IMR-90 (cell line): Measurements from ENCODE around the gene CDC34. TPM values are rescaled to one million over a fixed set of nuclear protein-coding genes. Genes with fewer than 3 reads are reported as not detected.

ENCODE experiments used
- ATAC-seq: fragments of 200-7000 bp; cut with Tn5 transposase; 2 replicates; pipeline ENCODE4 v1.9.1; 2020; ENCODE audit warnings: low read depth, mild to moderate bottlenecking, moderate library complexity
- BruUV-seq: library from RNA; stranded (reverse); fragments of 400-500 nt; replicated peaks from 2 replicates; lab custom pipeline; 2021; lab: Mats Ljungman, UMichigan
- CTCF ChIA-PET: fragments of 300-600 bp; formaldehyde crosslinking; extraction: SDS; loops from one replicate; lab custom pipeline; 2021; ENCODE audit warnings: antibody characterized with exemption; lab: Yijun Ruan, JAX
- POLR2A ChIA-PET: fragments of 300-600 bp; sonication (Branson Sonifier 250); formaldehyde crosslinking; loops from one replicate; lab custom pipeline; 2022; ENCODE audit warnings: antibody characterized with exemption; ENCODE audit not compliant: unreplicated experiment; lab: Charles Lee
- DNase-seq: peaks from one replicate; pipeline ENCODE4 v3.0.0; 2013
- H2AFZ ChIP-seq: replicated peaks from 2 replicates; pipeline ENCODE3; 2013; ENCODE audit warnings: low read length, mild to moderate bottlenecking; ENCODE audit not compliant: poor library complexity
- H2AK5ac ChIP-seq: 2 replicates; pipeline ENCODE4 v1.6.1; 2013; ENCODE audit warnings: low read depth, low read length, inconsistent platforms
- H2AK9ac ChIP-seq: replicated peaks from 2 replicates; pipeline ENCODE3; 2013; ENCODE audit warnings: mild to moderate bottlenecking, low read depth, low read length, moderate library complexity; ENCODE audit not compliant: poor library complexity
- H2BK120ac ChIP-seq: 2 replicates; pipeline ENCODE4 v1.6.1; 2013; ENCODE audit warnings: low read depth, low read length, inconsistent platforms
- H2BK15ac ChIP-seq: 3 replicates; pipeline ENCODE4 v1.6.1; 2013; ENCODE audit warnings: low read depth, low read length, inconsistent platforms
- H2BK20ac ChIP-seq: 2 replicates; pipeline ENCODE4 v1.6.1; 2013; ENCODE audit warnings: low read depth, mild to moderate bottlenecking, inconsistent platforms, low read length, moderate library complexity
- H2BK5ac ChIP-seq: 2 replicates; pipeline ENCODE4 v1.6.1; 2013; ENCODE audit warnings: mild to moderate bottlenecking, low read depth, low read length, inconsistent platforms; ENCODE audit not compliant: poor library complexity, severe bottlenecking
- H3K14ac ChIP-seq: replicated peaks from 2 replicates; pipeline ENCODE4 v1.6.1; 2013; ENCODE audit warnings: low read depth, low read length, inconsistent platforms
- H3K18ac ChIP-seq: 2 replicates; pipeline ENCODE4 v1.6.1; 2013; ENCODE audit warnings: low read depth, low read length, control low read depth
- H3K23ac ChIP-seq: 2 replicates; pipeline ENCODE4 v1.6.1; 2013; ENCODE audit warnings: low read depth, low read length, inconsistent platforms
- H3K27ac ChIP-seq: 2 replicates; pipeline ENCODE4 v1.5.1; 2013; ENCODE audit warnings: mild to moderate bottlenecking, control low read depth, low read length; ENCODE audit not compliant: insufficient read depth
- H3K27me3 ChIP-seq: 2 replicates; pipeline ENCODE4 v1.6.1; 2013; ENCODE audit warnings: low read length; ENCODE audit not compliant: control insufficient read depth, insufficient read depth
- H3K36me3 ChIP-seq: 2 replicates; pipeline ENCODE4 v1.6.1; 2013; ENCODE audit warnings: low read length, mixed read lengths; ENCODE audit not compliant: control insufficient read depth, insufficient read depth
- H3K4ac ChIP-seq: 2 replicates; pipeline ENCODE4 v1.6.1; 2013; ENCODE audit warnings: low read depth, low read length, inconsistent platforms
- H3K4me1 ChIP-seq: 2 replicates; pipeline ENCODE4 v1.6.1; 2013; ENCODE audit warnings: low read length, mixed read lengths; ENCODE audit not compliant: control insufficient read depth, insufficient read depth
- H3K4me2 ChIP-seq: 2 replicates; pipeline ENCODE4 v1.6.1; 2013; ENCODE audit warnings: low read depth, mild to moderate bottlenecking, control low read depth, low read length, moderate library complexity
- H3K4me3 ChIP-seq: 2 replicates; pipeline ENCODE4 v1.5.1; 2013; ENCODE audit warnings: low read depth, mild to moderate bottlenecking, control low read depth, low read length, moderate library complexity; ENCODE audit not compliant: insufficient read depth
- H3K56ac ChIP-seq: 2 replicates; pipeline ENCODE4 v1.6.1; 2013; ENCODE audit warnings: low read length, inconsistent platforms; ENCODE audit not compliant: insufficient read depth; ENCODE audit errors: extremely low read depth
- H3K79me1 ChIP-seq, 2 experiments: 2 replicates each; pipeline ENCODE4 v1.6.1; 2013; ENCODE audit warnings: low read length in 2 of 2, inconsistent platforms in 1 of 2, low read depth in 1 of 2
- H3K9ac ChIP-seq: 2 replicates; pipeline ENCODE4 v1.6.1; 2013; ENCODE audit warnings: low read depth, low read length, control low read depth
- H3K9me1 ChIP-seq: 2 replicates; pipeline ENCODE4 v1.6.1; 2013; ENCODE audit warnings: low read length, inconsistent platforms; ENCODE audit not compliant: insufficient read depth
- H3K9me3 ChIP-seq: 2 replicates; pipeline ENCODE4 v1.6.1; 2013; ENCODE audit warnings: low read length; ENCODE audit not compliant: control insufficient read depth, insufficient read depth
- H4K20me1 ChIP-seq: 2 replicates; pipeline ENCODE4 v1.6.1; 2013; ENCODE audit warnings: low read length, inconsistent platforms; ENCODE audit not compliant: insufficient read depth
- H4K5ac ChIP-seq: 2 replicates; pipeline ENCODE4 v1.6.1; 2013; ENCODE audit warnings: mild to moderate bottlenecking, low read depth, low read length, control low read depth
- H4K8ac ChIP-seq, 2 experiments: 2 replicates each; pipeline ENCODE4 v1.6.1; 2013; ENCODE audit warnings: low read depth in 2 of 2, low read length in 2 of 2, control low read depth in 1 of 2, inconsistent platforms in 1 of 2
- H4K91ac ChIP-seq: 2 replicates; pipeline ENCODE4 v1.6.1; 2013; ENCODE audit warnings: low read depth, low read length, inconsistent platforms; ENCODE audit not compliant: insufficient read depth
- MAZ ChIP-seq: IDR thresholded peaks from 2 replicates; pipeline ENCODE4 v1.6.1; 2012; ENCODE audit warnings: low read depth, mild to moderate bottlenecking, low read length, improper control_type of control experiment, moderate library complexity, borderline replicate concordance
- NFE2L2 ChIP-seq: fragments of 150-350 bp; IDR thresholded peaks from 2 replicates; pipeline ENCODE4 v1.6.1; 2016; ENCODE audit warnings: low read depth, mild to moderate bottlenecking, low read length
- WGBS, 2 experiments: methylation state at CpG; one replicate each; pipeline versions ENCODE4 v1.1.5 to v1.1.7; 2013; ENCODE audit warnings: missing lambda C conversion rate in 2 of 2; ENCODE audit not compliant: insufficient read length in 1 of 2; ENCODE audit errors: extremely low coverage in 2 of 2; 5-methylcytosine and 5-hydroxymethylcytosine counted together
- dilution Hi-C: fragments of 300-500 bp; cut with HindIII; formaldehyde crosslinking; loops from one replicate; pipeline ENCODE4 v1.14.3; 2018; ENCODE audit warnings: low sequenced_read_pairs; ENCODE audit not compliant: unreplicated experiment
- in situ Hi-C: fragments of 300-500 bp; cut with MboI; formaldehyde crosslinking; loops from 3 replicates; pipeline ENCODE4 v1.14.3; 2019; ENCODE audit warnings: low sequenced_read_pairs, inconsistent platforms, mixed read lengths
- intact Hi-C: fragments of 100-400 bp; cut with micrococcal nuclease; formaldehyde crosslinking; loops from 2 replicates; pipeline ENCODE4 v1.10.0; 2022
- polyA plus RNA-seq, 3 experiments: library from polyadenylated mRNA; depleted of rRNA; stranded (reverse); fragments of >200 nt; gene quantifications; 2 replicates each; pipeline ENCODE4 v1.2.3, GENCODE V29; 2012; ENCODE audit warnings: low replicate concordance in 1 of 3
- total RNA-seq: library from RNA; depleted of rRNA; stranded (reverse); fragments of >200 nt; gene quantifications from 2 replicates; pipeline ENCODE4 v1.2.3, GENCODE V29; 2012

CDC34 gene
- total and polyA plus RNA-seq, 2 of the 4 experiments (the other 2 are of a cell fraction): 35.7 to 68.9 TPM

DNA sequence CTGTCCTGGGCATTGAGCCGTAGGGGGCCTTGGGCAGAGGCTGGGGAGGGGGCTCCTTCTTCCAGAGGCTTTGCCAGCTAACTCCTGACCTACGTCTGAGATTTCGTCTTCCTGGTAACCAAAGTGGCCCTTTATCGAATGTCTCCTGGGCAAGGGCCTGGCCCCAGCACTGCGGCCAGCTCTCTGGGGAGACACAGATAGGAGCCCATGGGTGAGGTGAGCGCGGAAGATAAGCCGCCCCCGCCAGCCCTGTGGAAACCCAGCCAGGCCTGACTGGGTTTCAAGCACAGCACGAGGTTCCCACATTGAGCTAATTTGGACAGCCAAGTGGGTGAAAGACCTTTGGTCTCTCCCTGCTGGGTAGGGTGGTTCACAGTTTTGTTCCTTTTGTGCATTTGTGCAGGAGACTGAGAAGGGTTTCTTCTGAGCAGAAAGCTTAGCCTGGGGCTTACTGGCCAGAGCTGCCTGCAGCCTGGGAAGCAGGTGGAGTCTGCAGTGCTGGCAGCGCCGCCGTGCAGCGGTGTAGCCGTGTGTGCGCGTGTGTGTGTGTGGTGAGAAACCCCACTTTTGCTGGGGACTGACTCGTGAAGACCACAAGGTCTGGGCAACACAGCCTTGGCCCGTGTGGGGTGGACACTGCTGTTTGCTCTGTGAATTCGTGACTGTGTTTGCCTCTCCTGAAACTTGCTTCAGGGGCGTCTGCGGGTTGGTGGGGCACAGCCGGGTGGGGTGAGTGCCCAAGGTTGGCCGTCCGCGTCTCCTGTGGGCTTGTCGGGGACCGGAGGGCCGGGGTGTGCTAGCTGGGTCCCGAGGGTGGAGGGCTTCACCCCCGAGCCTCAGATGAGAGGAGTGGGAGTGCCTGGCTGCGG, 43.3 kb downstream of the CDC34 start:
- Histone ChIP-seq H2BK5ac (no peak overlapping the region), H3K27ac (0 out of 2 replicates have a peak overlapping the region, but pooled peaks have one; percentile 8), H3K36me3 (peaks cover 5% of the 10 kb centered on the region; the same call in 1 of the 2 replicates), H3K4ac (0 out of 2 replicates have a peak overlapping the region, but pooled peaks have one; percentile 0), H3K79me1 (peaks cover 0 to 61% of the 10 kb centered on the region in 2 experiments; a peak in 2 of 4 replicates), H4K5ac (no peak overlapping the region), H2AK9ac (peak overlapping the region; percentile 19), H4K20me1 (peaks cover 69% of the 10 kb centered on the region), H3K9me1 (peaks cover 11% of the 10 kb centered on the region; the same call in 1 of the 2 replicates), H3K27me3 (no peaks in the 10 kb centered on the region), H4K91ac (no peak overlapping the region), H2AK5ac (no peak overlapping the region), H3K4me2 (peak overlapping the region; percentile 62), H3K14ac (no peak overlapping the region), H3K18ac (no peak overlapping the region), H2BK120ac (no peak overlapping the region), H3K9ac (peak overlapping the region; percentile 9; the same call in 1 of the 2 replicates), H2AFZ (no peak overlapping the region), H3K4me1 (peaks cover 26% of the 10 kb centered on the region), H2BK20ac (no peak overlapping the region), H4K8ac (no peak overlapping the region), H3K4me3 (0 out of 2 replicates have a peak overlapping the region, but pooled peaks have one; percentile 10), H3K23ac (no peak overlapping the region), H3K9me3 (no peaks in the 10 kb centered on the region), H3K56ac (no peak overlapping the region), H2BK15ac (no peak overlapping the region)
- dilution Hi-C loops (no loop called here), in situ Hi-C loops (no loop called here), intact Hi-C loops (no loop called here)
- POLR2A ChIA-PET: no interaction called here
- CTCF ChIA-PET: interaction anchor here (0.7 kb wide), 1 partner anchor 146 kb away, joined by 3 read pairs; no protein-coding TSS in a partner anchor
- ATAC-seq (no peak), DNase-seq (peak; percentile 59)
- TF ChIP-seq NFE2L2 (no peak), MAZ (no peak)
- 16% methylated on average over 11 of the region's 32 CpGs; no CpG with 5 or more reads in 1 of the 2 experiments for WGBS, 2 experiments
- BruUV-seq: no TSS peak
